Esophagus muscularis mucosa (tissue), 4 donors: ENCODE results near the gene ZNF836. TPM values are rescaled to one million over a fixed set of nuclear protein-coding genes. Genes with fewer than 3 reads are reported as not detected.

Experiments used
- DNase-seq: peaks from one replicate; pipeline ENCODE4 v3.0.0-alpha.2; 2017; ENCODE audit errors: extremely low spot score
- H3K27ac ChIP-seq, 4 donors: fragments of 200-600 bp; sonication (generic); replicated peaks in 1 of 4; 1 replicate in 3 of 4; 2 replicates in 1 of 4; pipeline ENCODE4 v1.5.1; 2016 to 2019; ENCODE audit warnings: mild to moderate bottlenecking in 1 of 4
- H3K27me3 ChIP-seq, 4 donors: fragments of 200-600 bp; sonication (generic); one replicate each; pipeline versions ENCODE4 v1.5.1 to v1.6.0; 2016 to 2019
- H3K36me3 ChIP-seq, 4 donors: fragments of 200-600 bp; sonication (generic); one replicate each; pipeline ENCODE4 v1.5.1; 2016 to 2019
- H3K4me1 ChIP-seq, 4 donors: fragments of 200-600 bp; sonication (generic); one replicate each; pipeline ENCODE4 v1.5.1; 2016 to 2019
- H3K4me3 ChIP-seq, 4 donors: fragments of 200-600 bp; sonication (generic); 1 replicate in 2 of 4; 2 replicates in 2 of 4; pipeline ENCODE4 v1.5.1; 2016 to 2019; ENCODE audit warnings: mild to moderate bottlenecking in 4 of 4, moderate library complexity in 1 of 4
- H3K9me3 ChIP-seq, 4 donors: fragments of 200-600 bp; sonication (generic); 1 replicate in 3 of 4; 2 replicates in 1 of 4; pipeline ENCODE4 v1.5.1; 2016 to 2019
- CTCF ChIP-seq, 3 experiments: fragments of 200-600 bp in 2 of 3; fragments of 450-650 bp in 1 of 3; sonication (generic) in 2 of 3; IDR thresholded peaks; one replicate each; pipeline ENCODE4 v1.5.1; 2017 to 2019; ENCODE audit warnings: antibody characterized with exemption in 3 of 3, mild to moderate bottlenecking in 2 of 3, moderate library complexity in 1 of 3
- EP300 ChIP-seq: sonication (generic); formaldehyde crosslinking; IDR thresholded peaks from one replicate; pipeline ENCODE4 v1.6.1; 2017; ENCODE audit warnings: antibody characterized with exemption
- POLR2A ChIP-seq: fragments of 450-650 bp; IDR thresholded peaks from one replicate; pipeline ENCODE4 v1.6.1; 2017; ENCODE audit warnings: antibody characterized with exemption, moderate library complexity, mild to moderate bottlenecking, low read depth
- POLR2AphosphoS5 ChIP-seq, 2 donors: sonication (generic); formaldehyde crosslinking; IDR thresholded peaks; one replicate each; pipeline ENCODE4 v1.6.1; 2017; ENCODE audit warnings: antibody characterized with exemption in 2 of 2
- WGBS: methylation state at CpG from one replicate; pipeline ENCODE4 v1.1.5; 2018; 5-methylcytosine and 5-hydroxymethylcytosine counted together
- intact Hi-C: fragments of 100-400 bp; cut with DNase I; formaldehyde crosslinking; loops from one replicate; pipeline ENCODE4 v1.15.1; 2023
- total RNA-seq, 4 donors: library from RNA; depleted of rRNA; stranded (reverse); fragments of >200 nt; gene quantifications; one replicate each; pipeline versions ENCODE4 v1.1.0 to v1.2.1, GENCODE V29; 2016

The ZNF836 gene
- total RNA-seq, 4 donors from 2014 or later: 5.8 to 13.1 (median 9.1) TPM

- TF ChIP-seq CTCF (IDR thresholded peaks at IDR 0.05) (peak; percentile 74 to 86 (median 79)), POLR2A (peak; percentile 34), EP300 (no peak), POLR2AphosphoS5 (IDR thresholded peaks at IDR 0.05) (peak; percentile 91 to 93)
- Histone ChIP-seq H3K27me3 (no peaks in the 10 kb centered on the region), H3K4me3 (peak within 1 kb of the TSS; percentile 63 to 92 (median 90)), H3K27ac (peak within 1 kb of the TSS; percentile 90 to 97 (median 93)), H3K36me3 (no peaks in the 10 kb centered on the region), H3K4me1 (peaks cover 12 to 26% (median 20%) of the 10 kb centered on the region in 4 donors), H3K9me3 (no peaks in the 10 kb centered on the region)
- WGBS: 0% methylated on average over 40 of the region's 49 CpGs
- peak; percentile 99 for DNase-seq
- intact Hi-C loops: loop anchor here (1.0 to 5.0 kb wide), 4 partner anchors 33 to 99 kb away; partner anchors contain the start of gene ZNF836
Measured at GRCh38 chr19:52139252-52140031, 32.0 kb downstream of the ZNF836 start, which contains the start of gene ZNF616. TSS of gene ZNF616 (minus strand) at chr19:52139938. CDS start at chr19:52130512, 9,426 bp downstream.

- DNase-seq: no peak
- H3K4me3 ChIP-seq: peak overlapping the region; percentile 63 to 92 (median 90)
- TF ChIP-seq EP300 (no peak), CTCF (IDR thresholded peaks at IDR 0.05) (no peak)
- 0% methylated on average over 7 of the region's 7 CpGs for WGBS
- H3K36me3 ChIP-seq: no peaks in the 10 kb centered on the region
- peak overlapping the region; percentile 90 to 97 (median 93) for H3K27ac ChIP-seq
- H3K9me3 ChIP-seq: no peaks in the 10 kb centered on the region
- intact Hi-C loops: loop anchor here (1.0 to 5.0 kb wide), 4 partner anchors 33 to 100 kb away; partner anchors contain the start of gene ZNF836
- H3K4me1 ChIP-seq: peaks cover 12 to 26% (median 20%) of the 10 kb centered on the region in 4 donors
- H3K27me3 ChIP-seq: no peaks in the 10 kb centered on the region
Measured at GRCh38 chr19:52138983-52139251, 32.5 kb downstream of the ZNF836 start.

GRCh38 chr19:52138278-52138982, 33.0 kb downstream of the ZNF836 start:
- TF ChIP-seq EP300 (no peak), POLR2A (no peak), POLR2AphosphoS5 (IDR thresholded peaks at IDR 0.05) (no peak), CTCF (IDR thresholded peaks at IDR 0.05) (no peak)
- Histone ChIP-seq H3K36me3 (no peaks in the 10 kb centered on the region), H3K4me1 (peaks cover 12 to 26% (median 20%) of the 10 kb centered on the region in 4 donors), H3K9me3 (no peaks in the 10 kb centered on the region), H3K27me3 (no peaks in the 10 kb centered on the region), H3K27ac (peak overlapping the region; percentile 90 to 97 (median 93)), H3K4me3 (peak overlapping the region; percentile 63 to 92 (median 90))
- WGBS: 6% methylated on average over 14 of the region's 14 CpGs
- intact Hi-C loops: loop anchor here (2.0 to 5.0 kb wide), 3 partner anchors 34 to 100 kb away; partner anchors contain the start of gene ZNF836
- DNase-seq: no peak

- no peaks in the 10 kb centered on the region for H3K27me3 ChIP-seq
- peaks cover 82 to 100% (median 94%) of the 10 kb centered on the region in 4 donors for H3K36me3 ChIP-seq
- peaks cover 25 to 79% (median 65%) of the 10 kb centered on the region in 4 donors for H3K9me3 ChIP-seq
- WGBS: 93% methylated on average over 3 of the region's 3 CpGs
- no peak overlapping the region for H3K4me3 ChIP-seq
- H3K4me1 ChIP-seq: no peaks in the 10 kb centered on the region
- no peak overlapping the region for H3K27ac ChIP-seq
- TF ChIP-seq POLR2A: no peak
- no peak for TF ChIP-seq CTCF (IDR thresholded peaks at IDR 0.05)
- no peak for TF ChIP-seq POLR2AphosphoS5 (IDR thresholded peaks at IDR 0.05)
- no peak for TF ChIP-seq EP300
- DNase-seq: no peak
- intact Hi-C loops: no loop called here
Measured at GRCh38 chr19:52120286-52120685, 51.1 kb downstream of the ZNF836 start.
